Gastrocnemius medialis (tissue), 4 donors: ENCODE results near the gene CD79A.

Experiments used
- POLR2A ChIP-seq, 2 donors: fragments of 450-650 bp; IDR thresholded peaks; one replicate each; pipeline ENCODE4 v1.6.1; 2017; ENCODE audit warnings: antibody characterized with exemption in 2 of 2, mild to moderate bottlenecking in 2 of 2, moderate library complexity in 2 of 2
- TF ChIP-seq, protein P1 (sequence below), 5 experiments: fragments of 450-650 bp in 3 of 5; fragments of 200-600 bp in 2 of 5; sonication (generic) in 2 of 5; IDR thresholded peaks in 4 of 5; conservative IDR thresholded peaks in 1 of 5; 1 replicate in 4 of 5; 2 replicates in 1 of 5; pipeline ENCODE4 v1.5.1; 2016 to 2019; ENCODE audit warnings: antibody characterized with exemption in 5 of 5, mild to moderate bottlenecking in 3 of 5, moderate library complexity in 3 of 5

DNA sequence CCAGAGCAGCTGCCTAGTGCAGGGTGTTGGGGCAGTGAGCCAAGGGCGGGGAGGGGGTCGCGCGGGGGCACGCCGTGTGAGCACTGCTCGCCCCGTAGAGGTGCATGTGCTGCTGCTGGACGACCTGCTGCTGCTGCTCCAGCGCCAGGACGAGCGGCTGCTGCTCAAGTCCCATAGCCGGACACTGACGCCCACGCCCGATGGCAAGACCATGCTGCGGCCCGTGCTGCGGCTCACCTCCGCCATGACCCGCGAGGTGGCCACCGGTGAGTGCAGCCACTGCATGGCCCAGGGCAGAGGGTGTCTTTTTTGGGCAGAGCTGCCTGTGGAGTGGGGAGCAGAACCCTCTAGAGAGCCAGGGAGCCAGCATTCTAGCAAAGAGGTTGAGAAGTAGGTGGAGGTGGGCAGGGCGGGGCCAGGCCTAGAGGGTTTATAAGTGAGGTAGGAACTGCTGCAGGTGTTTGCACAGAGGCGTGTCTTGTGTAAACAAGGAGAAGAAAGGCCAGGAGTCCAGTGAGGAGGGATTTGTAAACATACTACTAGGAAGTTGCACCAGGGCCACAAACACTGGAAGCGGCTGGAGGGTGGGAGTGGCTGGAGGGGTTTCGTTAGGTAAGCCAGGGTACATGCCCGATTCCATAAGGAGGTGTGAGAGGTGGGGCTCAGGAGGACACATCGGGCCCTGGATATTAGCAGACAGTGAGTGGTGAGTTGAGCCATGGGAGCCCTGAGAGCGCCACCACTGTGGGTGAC, 27.2 kb downstream of the CD79A start:
- TF ChIP-seq POLR2A (IDR thresholded peaks at IDR 0.05): no peak
- TF ChIP-seq, protein P1, sequence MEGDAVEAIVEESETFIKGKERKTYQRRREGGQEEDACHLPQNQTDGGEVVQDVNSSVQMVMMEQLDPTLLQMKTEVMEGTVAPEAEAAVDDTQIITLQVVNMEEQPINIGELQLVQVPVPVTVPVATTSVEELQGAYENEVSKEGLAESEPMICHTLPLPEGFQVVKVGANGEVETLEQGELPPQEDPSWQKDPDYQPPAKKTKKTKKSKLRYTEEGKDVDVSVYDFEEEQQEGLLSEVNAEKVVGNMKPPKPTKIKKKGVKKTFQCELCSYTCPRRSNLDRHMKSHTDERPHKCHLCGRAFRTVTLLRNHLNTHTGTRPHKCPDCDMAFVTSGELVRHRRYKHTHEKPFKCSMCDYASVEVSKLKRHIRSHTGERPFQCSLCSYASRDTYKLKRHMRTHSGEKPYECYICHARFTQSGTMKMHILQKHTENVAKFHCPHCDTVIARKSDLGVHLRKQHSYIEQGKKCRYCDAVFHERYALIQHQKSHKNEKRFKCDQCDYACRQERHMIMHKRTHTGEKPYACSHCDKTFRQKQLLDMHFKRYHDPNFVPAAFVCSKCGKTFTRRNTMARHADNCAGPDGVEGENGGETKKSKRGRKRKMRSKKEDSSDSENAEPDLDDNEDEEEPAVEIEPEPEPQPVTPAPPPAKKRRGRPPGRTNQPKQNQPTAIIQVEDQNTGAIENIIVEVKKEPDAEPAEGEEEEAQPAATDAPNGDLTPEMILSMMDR (IDR thresholded peaks at IDR 0.05 in 4 of 5, conservative IDR thresholded peaks at IDR 0.05 in 1 of 5): no peak
